Epithelial cell of proximal tubule (primary cell): ENCODE measurements around the gene KPNB1. TPM values are rescaled to one million over a fixed set of nuclear protein-coding genes. Genes with fewer than 3 reads are reported as not detected.

Source experiments
- DNase-seq: peaks from one replicate; pipeline ENCODE4 v3.0.0-alpha.2; 2011; ENCODE audit warnings: low read depth
- H3K4me3 ChIP-seq: 2 replicates; pipeline ENCODE4 v1.5.1; 2011; ENCODE audit warnings: low read depth, mild to moderate bottlenecking, low read length
- CTCF ChIP-seq: conservative IDR thresholded peaks from 2 replicates; pipeline ENCODE4 v1.5.1; 2012; ENCODE audit warnings: low read depth, mild to moderate bottlenecking, low read length
- total RNA-seq: library from RNA; depleted of rRNA; stranded (reverse); fragments of >200 nt; gene quantifications from 2 replicates; pipeline ENCODE4 v1.2.3, GENCODE V29; 2015

The KPNB1 gene
- total RNA-seq, 1 donor from 2014 or later, result 392 TPM

- no peak overlapping the region for H3K4me3 ChIP-seq
- no peak for TF ChIP-seq CTCF
- no peak for DNase-seq
These were observed 68.4 kb downstream of the KPNB1 start for GRCh38 chr17:47717979-47718621.

GRCh38 chr17:47718634-47719405 is 69.1 kb downstream of the KPNB1 start:
- no peak for DNase-seq
- no peak overlapping the region for H3K4me3 ChIP-seq
- TF ChIP-seq CTCF, result no peak

DNA sequence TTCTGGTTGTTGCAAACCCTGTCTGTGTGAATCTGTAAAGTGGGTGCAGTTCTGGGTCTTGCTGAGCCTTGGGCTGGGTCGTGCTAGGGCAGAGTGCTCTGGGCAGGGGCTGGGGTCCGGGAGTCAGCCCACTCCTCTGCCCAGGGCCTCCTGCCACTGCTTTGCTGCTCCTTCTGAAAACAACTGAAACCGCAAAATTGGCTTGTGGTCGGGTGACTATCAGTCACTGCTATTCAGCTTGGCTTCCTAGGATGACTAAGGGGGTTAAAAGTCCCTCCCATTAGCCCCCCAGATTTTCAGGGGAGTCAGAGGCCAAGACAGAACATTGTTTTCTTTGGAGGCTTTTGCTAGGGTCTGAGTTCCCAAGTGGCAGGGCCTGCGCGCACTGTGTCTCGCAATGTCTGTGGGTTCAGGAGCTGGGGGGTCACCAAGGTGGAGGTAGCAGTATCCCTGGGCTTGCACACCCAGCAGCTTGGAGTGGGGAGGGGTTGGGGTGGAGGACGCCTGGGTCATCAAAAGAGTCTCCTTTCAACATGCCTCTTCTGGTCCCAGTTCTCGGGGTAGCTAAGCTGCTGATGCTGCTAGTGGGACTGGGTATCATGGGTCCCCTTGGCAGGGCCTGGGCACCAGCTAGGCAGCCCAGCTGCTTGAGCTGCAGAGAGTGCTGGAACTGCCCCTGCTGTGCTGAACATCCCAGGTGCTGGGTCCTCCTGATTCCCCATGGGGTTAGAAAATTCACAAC is 69.9 kb downstream of the KPNB1 start:
- DNase-seq, result no peak
- no peak overlapping the region for H3K4me3 ChIP-seq
- TF ChIP-seq CTCF, result no peak

DNA sequence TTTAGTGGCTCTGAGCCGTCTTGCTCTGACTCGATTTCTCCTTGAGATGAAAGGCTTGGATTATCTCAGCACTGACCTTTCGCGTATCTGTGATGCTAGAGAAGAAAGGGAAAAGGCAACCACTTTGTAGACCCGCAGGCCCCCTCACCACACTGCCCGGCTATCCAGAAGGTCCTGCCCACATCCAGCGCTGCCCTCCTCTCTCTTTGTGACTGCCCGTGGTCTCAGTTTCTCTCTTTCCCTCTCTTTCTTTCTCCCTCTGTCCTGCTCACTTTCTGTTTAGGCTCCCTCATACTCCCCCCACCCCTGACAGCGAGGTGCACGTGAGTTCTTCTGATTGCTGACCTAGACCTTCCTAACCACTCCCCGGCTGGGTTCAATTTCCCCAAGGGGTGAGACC is 70.5 kb downstream of the KPNB1 start:
- no peak for TF ChIP-seq CTCF
- no peak for DNase-seq
- H3K4me3 ChIP-seq, result no peak overlapping the region

GRCh38 chr17:47720754-47721533 is 71.2 kb downstream of the KPNB1 start:
- H3K4me3 ChIP-seq, result no peak overlapping the region
- no peak for TF ChIP-seq CTCF
- DNase-seq, result no peak

DNA sequence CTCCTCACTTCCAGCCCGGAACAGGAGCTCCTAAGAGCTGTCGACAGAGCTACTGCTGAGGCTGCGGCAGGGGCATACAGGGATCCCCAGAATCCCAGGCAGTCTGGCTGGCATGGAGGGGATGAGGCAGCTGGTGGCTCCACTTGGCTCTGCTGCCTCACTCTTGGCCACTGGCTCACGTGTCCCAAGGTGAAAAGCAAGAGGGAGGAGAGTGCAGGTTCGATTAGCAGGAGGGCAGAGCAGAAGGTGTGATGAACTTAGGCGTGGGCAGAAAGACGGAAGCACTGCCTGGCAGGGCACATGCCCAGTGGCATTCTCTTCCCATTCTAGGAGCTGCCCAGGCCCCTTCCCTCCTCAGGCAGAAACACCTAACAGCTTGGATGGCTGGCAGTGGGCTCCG is 72.0 kb downstream of the KPNB1 start:
- DNase-seq, result no peak
- no peak overlapping the region for H3K4me3 ChIP-seq
- TF ChIP-seq CTCF, result no peak
